GM18909 (cell line): Measurements from ENCODE around the gene TNS2.
"Not testable (repeated sequence)": the region's sequence is repeated elsewhere in the genome, so short reads cannot be mapped to it uniquely, and the experiment has no call there.

ENCODE experiments used
- ATAC-seq: cut with Tn5 transposase; IDR thresholded peaks from one replicate; pipeline ENCODE4 v1.9.1; 2021; ENCODE audit warnings: mild to moderate bottlenecking; ENCODE audit not compliant: unreplicated experiment, poor library complexity

TNS2 gene

DNA sequence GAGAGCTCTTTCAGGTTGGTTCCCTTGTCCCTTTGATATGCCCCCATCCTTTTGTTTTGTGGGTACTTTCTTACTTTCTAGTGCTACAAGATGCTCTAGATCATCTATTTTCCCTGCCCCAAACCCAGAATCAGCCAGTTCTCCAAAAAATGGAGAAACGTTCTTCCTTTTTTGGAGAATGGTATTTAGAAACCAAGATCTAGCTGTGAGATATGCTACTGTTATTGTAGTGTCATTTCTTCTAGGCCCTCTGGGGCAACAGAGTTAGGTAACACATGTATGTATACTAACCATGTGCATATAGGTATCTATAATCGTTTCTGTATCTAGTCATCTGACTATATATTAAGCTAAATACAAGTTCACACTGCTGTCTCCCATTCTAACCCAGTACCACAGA is 40.7 kb downstream of the TNS2 start:
- ATAC-seq, result no peak

DNA sequence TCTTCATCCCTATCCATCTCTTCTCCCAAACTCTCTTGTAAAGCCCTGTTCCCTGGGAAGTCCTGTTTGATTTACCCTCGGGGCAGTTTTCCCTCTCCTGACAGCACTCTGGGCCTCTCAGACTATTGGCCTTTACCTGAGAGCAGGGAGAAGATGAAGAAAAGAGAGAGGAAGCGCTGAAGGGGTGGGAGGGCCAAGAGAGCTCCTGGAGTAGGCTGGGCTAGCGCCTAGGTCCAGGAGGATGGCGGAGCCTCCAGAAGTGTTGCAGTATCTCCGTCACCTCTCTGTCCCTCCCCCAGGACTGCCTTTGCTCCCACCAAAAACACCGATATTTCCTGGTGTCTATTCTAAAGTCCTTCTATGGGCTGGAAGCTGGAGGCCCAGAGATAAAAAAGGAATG is 41.9 kb downstream of the TNS2 start:
- ATAC-seq, result no peak

- no peak for ATAC-seq
Measured at GRCh38 chr12:53093777-53094393, 44.0 kb downstream of the TNS2 start.

- no peak for ATAC-seq
Measured at GRCh38 chr12:53094394-53094787, 44.5 kb downstream of the TNS2 start.

DNA sequence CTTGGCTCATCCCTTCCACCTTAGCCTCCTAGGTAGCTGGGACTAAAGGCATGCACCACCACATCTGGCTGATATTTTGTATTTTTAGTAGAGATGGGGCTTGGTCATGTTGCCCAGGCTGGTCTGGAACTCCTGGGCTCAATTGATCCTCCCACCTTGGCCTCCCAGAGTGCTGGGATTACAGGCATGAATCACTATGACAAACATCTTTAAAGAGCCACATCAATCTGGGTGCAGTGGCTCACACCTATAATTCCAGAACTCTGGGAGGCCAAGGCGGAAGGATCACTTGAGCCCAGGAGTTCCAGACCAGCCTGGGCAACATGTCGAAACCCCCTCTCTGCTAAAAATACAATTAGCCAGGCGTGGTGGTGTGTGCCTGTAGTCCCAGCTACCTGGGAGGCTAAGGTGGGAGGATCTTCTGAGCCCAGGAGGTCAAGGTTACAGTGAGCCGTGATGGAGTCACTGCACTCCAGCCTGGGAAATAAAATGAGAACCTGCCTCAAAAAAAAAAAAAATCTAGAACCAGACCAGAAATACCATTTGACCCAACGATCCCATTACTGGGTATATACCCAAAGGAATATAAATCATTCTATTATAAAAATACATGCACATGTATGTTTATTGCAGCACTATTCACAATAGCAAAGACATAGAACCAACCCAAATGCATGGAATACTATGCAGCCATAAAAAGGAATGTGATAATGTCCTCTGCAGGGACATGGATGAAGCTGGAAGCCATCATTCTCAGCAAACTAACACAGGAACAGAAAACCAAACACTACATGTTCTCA is 45.1 kb downstream of the TNS2 start:
- ATAC-seq, result not testable (repeated sequence)

DNA sequence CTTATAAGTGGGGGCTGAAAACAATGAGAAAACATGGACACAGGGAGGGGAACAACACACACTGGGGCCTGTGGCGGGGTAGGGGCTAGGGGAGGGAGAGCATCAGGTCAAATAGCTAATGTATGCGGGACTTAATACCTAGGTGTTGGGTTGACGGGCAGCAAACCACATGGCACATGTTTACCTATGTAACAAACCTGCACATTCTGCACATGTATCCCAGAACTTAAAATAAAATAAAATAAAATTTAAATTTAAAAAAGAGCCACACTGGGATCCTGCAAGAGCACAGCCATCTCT is 45.7 kb downstream of the TNS2 start:
- not testable (repeated sequence) for ATAC-seq

DNA sequence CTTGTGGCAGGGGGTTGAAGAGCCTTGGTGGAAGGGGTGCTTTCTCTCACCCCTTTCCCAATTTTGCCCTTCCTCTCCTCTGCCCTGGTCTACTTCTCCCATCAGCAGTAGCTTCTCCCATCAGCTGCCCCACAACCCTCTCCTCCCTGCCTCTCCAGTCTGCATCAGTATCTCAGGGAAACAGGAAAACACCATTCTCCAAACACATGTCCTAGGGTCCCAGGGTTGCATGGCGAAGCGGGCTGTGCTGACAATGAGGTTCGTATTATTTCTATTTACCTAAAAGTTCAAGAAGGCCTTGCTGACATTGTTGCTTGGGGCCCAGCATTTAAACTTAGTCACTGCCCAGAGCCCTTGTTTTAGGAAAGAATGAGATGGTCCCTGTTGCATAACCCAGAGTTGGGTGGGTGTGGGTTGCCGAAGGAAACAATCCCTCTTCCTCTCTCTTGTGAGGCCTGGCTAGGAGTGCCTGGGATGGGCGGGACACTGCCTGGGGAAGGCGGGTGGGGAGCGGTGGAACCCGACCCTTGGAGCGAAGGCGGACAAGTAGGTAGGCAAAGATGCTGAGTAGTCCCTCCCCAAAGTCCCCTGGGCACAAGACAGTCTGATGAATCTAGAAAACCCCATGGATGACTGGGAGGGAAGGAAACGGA is 46.4 kb downstream of the TNS2 start:
- ATAC-seq, result no peak

- no peak for ATAC-seq
Measured at GRCh38 chr12:53096759-53097158, 46.9 kb downstream of the TNS2 start.

DNA sequence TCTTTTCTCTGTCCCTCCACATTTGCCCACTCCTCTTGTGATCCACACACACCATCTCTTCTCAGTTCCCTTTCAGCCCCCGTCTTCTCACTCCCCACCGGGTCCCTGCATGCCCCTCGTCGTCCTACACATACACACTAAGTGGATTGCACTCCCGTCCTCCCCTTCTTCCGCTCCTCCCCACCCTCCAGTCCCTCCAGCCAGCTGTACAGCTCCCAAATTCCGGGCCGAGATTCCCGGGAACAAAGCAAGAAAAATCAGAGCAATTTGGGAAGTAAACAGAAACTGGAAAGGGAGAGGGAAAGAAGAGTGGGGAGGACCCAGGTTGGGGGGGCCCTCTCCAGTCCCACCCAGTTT is 47.3 kb downstream of the TNS2 start:
- ATAC-seq, result no peak

DNA sequence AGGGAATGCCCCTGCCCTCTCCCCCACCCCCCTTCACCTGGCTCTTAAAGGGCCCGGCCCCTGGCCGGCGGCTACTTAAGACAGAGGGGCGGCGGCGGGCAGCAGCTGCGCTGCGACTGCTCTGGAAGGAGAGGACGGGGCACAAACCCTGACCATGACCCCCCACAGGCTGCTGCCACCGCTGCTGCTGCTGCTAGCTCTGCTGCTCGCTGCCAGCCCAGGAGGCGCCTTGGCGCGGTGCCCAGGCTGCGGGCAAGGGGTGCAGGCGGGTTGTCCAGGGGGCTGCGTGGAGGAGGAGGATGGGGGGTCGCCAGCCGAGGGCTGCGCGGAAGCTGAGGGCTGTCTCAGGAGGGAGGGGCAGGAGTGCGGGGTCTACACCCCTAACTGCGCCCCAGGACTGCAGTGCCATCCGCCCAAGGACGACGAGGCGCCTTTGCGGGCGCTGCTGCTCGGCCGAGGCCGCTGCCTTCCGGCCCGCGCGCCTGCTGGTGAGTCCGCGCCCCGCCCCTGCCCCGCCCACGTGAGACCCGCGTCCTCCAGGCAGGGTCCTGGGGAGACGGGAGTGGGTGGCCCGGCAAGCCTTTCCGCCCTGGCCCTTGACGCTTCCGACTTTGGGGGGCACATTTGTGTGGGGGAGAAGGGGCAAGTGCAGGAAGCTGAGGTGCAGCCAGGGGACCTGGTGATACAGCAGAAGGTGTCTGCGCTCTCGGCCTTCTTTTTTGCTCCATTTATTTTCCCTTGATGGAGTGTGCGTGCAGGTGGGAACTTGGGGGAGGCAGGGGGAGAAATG is 47.9 kb downstream of the TNS2 start, which contains the start of gene IGFBP6:
Gene IGFBP6 (plus strand): TSS at position 104 of the 790 bp plus-strand sequence. CDS start 51 bp downstream, at position 155.
- ATAC-seq, result no peak

GRCh38 chr12:53098354-53098981 is 48.6 kb downstream of the TNS2 start:
- ATAC-seq, result no peak

DNA sequence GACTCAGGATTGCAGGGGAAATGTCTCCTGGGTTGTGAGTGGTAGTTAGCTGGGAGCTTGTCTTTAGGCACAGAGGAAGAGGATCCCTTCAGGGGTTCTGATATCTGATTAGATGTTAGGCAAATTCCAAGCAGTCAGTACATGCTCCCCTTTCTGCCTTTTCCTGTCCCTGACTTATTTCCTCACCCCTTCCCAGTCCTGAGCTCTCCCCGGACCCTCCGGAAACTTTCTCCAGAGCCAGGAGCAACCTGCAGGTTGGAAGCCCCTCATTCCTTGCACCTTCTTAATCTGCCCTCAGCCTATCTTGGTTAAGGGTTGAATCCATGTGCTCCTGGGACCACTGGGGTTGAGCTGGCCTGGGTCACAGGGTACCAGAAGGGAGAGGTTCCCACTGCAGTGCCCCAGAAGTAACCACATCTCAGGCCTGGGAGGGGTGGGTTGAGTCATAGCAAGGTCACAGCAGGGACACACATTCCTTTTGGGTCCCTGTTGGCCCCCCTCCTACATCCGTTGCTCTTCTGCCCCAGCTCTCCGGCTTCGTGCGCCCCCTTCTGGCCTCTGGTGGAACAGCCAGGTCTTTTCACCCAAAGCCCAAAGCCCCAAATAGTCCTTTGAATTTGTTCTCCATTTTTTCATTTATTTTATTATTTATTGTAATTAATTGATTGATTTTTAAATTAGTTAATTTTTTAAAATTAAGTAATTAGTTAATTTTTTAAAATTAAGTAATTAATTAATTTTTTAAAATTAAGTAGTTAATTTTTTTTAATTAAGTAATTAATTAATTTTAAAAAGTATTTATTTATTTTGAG is 49.4 kb downstream of the TNS2 start:
- no peak for ATAC-seq

DNA sequence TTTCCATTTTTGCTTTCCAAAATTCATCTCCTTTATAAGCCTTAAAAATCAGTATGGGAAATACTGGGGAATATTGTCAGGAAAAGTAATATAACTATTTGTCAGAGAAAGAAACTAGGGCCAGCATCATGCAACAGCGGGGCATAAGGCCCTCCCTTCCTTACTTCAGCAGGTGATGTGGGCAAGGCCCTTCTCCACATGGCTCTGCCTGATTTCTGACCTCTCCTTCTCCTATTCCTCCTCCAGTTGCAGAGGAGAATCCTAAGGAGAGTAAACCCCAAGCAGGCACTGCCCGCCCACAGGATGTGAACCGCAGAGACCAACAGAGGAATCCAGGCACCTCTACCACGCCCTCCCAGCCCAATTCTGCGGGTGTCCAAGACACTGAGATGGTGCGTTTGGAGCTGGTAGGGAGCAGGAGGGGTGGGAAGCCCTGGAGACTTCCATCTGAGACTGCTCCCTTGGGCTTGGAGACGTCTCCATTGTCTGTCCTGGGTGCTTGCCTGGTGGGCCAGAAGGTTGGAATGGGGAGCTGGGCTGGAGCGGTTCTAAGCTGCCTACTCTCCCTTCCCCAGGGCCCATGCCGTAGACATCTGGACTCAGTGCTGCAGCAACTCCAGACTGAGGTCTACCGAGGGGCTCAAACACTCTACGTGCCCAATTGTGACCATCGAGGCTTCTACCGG is 50.7 kb downstream of the TNS2 start:
- ATAC-seq, result no peak

- no peak for ATAC-seq
Measured at GRCh38 chr12:53101266-53101665, 51.4 kb downstream of the TNS2 start.

GRCh38 chr12:53101931-53102781 is 52.3 kb downstream of the TNS2 start:
- ATAC-seq, result no peak

GRCh38 chr12:53102883-53103807 is 53.3 kb downstream of the TNS2 start, which contains the start of gene SOAT2:
Gene SOAT2, plus strand, starts transcription at chr12:53103486. Its CDS starts 92 bp downstream, at chr12:53103578.
- peak; percentile 71 for ATAC-seq

DNA sequence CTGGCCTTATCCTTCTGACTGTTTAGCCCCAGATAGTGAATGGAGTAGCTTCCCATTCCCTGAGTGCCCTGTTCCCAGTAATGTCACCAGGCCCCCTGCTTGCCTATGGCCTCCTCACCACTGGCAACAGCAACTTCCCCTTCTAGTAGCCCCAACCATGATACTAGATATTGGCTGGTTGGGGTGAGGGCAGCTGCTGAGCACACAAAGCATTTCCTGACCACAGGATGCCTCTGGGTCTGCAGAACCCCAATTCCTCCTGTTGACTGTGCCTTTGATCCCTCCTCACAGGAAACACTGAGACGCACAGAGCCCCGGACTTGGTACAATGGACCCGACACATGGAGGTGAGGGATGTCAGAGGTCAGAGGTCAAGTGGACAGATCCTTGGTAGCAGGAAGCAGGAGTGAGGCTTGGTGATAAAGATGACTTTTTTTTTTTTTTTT is 54.0 kb downstream of the TNS2 start:
- no peak for ATAC-seq
